Retina (tissue), 1 donor: Measurements from ENCODE around the gene FAM163A.
"Not testable (repeated sequence)": the region's sequence is repeated elsewhere in the genome, so short reads cannot be mapped to it uniquely, and the experiment has no call there.

Source experiments
- DNase-seq: peaks from one replicate; pipeline ENCODE4 v3.0.0-alpha.2; 2016

FAM163A gene

DNA sequence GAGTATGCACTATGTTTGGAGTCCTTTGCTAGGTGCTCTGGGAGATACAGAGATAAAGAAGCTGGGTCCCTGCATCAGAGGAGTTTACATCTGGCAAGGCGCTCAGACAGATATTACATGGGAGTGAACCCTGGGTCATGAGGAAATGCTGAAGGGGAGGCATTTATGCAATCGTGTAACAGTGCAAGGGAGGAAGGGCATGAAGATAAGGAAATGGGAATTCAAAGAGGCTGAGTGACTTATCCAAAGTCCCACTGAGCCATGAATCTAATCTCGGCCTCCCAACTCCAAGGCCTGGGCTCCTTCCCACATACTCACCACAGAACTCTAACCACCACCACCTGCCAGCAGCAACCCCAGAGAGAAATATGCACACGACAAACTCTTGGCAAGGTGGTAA lies 51.6 kb downstream of the FAM163A start:
- no peak for DNase-seq

GRCh38 chr1:179798213-179798863 lies 55.2 kb downstream of the FAM163A start:
- DNase-seq, result no peak

DNA sequence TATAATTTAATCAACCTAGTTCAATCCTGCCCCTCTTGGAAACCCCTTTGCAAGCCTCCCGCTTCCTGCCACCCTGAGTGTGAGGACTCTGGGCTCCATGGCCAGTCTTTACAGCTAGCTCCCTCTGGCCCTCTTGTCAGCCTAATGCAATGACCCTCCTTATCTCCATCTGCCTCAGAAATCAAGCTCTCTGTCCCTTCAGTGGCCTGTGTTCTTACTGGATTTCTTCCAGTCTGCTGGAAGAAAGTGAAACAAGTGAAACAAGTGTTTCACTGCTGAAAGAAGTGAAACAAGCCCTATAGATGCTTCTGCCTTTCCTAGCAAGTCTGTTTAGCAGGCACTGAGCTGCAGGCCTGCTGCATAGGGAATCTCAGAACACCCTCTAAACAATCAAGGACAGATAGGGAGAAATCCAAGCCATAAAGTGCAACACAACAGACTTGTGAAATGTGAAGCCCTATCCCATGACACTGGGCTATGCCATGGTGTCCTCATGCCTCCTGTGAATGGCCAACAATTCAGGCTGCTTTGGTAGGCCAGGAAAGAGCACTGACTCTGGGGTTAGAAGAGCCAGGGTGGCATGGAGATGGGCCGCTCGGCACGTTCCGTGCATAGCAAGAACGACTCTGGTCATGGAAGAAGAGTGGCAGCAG lies 55.9 kb downstream of the FAM163A start:
- DNase-seq, result no peak

GRCh38 chr1:179800481-179800880 lies 57.4 kb downstream of the FAM163A start:
- DNase-seq, result no peak

- DNase-seq, result peak; percentile 47
Observed at GRCh38 chr1:179803104-179803503, 60.0 kb downstream of the FAM163A start.

GRCh38 chr1:179803918-179804317 lies 60.8 kb downstream of the FAM163A start:
- DNase-seq, result no peak

DNA sequence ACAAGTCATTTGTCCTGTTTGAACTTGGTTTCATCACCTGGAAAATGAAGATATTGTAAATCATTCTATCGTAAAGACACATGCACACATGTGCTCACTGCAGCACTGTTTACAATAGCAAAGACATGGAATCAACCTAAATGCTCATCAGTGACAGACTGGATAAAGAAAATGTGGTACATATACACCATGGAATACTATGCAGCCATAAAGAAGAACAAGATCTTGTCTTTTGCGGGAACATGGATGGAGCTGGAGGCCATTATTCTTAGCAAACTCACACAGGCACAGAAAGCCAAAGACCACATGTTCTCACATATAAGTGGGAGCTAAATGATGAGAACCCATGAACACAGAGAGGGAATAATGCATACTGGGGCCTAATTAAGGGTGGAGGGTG lies 61.3 kb downstream of the FAM163A start:
- DNase-seq, result not testable (repeated sequence)

DNA sequence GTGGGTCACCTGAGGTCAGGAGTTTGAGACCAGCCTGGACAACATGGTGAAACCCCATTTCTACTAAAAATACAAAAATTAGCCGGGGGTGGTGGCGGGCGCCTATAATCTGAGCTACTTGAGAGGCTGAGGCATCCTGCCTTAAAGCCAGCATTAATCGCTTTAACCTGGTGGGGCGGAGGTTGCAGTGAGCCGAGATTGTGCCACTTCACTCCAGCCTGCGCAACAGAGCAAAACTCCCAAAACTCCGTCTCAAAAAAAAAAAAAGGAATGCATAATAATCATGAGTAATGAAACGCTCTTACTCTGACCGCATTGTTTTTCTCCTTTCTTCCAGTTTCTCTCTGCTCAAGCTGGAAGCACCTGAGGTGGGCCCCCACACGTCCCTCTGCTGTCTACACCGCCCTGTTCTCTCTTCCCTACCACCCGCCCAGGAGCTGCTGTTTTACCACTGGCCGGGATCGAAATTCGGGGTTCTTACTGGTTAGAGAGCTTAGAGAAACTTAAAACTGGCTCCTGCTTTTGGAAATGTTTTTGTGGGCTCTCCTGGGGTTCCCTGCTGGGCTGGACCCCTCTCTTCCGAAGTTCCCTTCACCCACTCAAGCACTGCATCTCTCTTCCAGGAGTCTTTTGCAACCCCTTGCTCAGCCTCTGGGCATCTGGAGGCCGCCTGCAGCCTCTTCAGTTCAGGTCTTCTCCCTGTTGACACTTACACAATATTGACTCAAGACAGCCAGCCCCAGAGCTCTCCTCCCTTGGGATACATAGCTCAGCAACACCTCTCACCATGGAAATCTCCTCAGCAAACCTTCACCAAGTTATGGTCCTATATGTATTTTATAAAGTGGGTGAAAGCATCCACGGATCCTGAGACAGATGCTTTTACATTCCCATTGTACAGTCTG lies 62.5 kb downstream of the FAM163A start:
- DNase-seq, result no peak

DNA sequence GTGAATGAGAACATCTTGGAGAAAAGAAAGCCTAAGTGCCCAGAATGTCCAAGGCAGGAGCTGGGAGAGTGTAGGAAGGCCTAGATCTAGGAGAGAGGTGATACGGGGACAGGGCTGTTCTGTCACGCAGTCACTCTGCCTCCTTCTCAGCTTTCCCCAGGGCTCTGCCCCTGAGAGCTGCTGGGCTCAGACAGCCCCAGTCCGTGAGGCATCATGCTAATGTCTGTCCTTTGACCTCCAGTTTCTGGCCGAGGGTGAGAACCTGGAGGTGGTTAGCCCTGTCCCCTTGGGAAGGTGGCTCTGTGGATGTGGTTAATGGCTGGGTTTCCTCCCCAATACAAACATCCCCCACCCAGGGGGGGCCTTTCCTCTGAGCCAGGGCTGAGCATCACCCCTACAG lies 63.2 kb downstream of the FAM163A start:
- DNase-seq, result no peak

- no peak for DNase-seq
Observed at GRCh38 chr1:179807291-179807690, 64.2 kb downstream of the FAM163A start.

- no peak for DNase-seq
Observed at GRCh38 chr1:179807691-179808485, 64.8 kb downstream of the FAM163A start.

- no peak for DNase-seq
Observed at GRCh38 chr1:179808503-179808902, 65.4 kb downstream of the FAM163A start.

DNA sequence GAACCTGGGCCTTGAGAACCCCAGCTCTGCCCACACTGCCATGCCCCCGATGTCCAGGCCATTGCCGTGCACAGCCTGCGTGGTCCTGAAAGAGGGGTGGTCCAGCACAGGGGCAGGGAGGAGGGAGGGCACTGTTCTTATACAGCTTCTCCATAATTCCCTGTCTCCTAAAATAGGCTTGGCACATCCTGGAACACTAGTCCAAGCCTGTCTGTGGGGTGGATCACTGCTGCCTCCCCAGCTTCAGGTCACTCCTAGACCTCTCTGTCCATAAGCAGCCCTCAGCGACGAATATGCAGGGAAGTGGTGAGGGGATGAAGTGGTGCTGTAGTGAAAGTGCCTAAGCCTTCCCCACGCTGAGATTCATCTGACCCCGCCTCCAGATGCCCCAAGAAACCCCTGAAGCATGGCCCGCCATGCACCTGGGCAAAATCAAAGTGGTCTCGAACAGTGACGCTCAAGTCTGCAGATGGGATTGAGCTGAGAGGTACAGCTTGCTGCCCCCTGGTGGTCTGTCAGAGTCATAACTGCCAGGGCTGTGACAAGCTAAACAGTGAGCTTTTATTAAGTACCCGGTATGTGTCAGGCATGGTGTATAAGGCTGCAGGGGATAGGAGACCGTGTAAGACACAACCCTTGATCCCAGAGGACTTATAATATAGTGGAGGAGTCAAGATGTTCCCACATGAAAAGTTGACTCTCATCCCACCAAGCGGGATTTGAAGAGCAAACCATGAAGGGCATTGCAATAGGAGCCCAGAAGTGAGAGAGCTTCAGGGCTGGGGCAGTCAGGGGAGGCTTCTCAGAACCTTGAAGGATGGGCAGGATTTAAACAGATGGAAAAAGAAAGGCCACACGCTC lies 66.6 kb downstream of the FAM163A start:
- DNase-seq, result peak; percentile 85

GRCh38 chr1:179810367-179810715 lies 67.2 kb downstream of the FAM163A start:
- DNase-seq, result no peak

DNA sequence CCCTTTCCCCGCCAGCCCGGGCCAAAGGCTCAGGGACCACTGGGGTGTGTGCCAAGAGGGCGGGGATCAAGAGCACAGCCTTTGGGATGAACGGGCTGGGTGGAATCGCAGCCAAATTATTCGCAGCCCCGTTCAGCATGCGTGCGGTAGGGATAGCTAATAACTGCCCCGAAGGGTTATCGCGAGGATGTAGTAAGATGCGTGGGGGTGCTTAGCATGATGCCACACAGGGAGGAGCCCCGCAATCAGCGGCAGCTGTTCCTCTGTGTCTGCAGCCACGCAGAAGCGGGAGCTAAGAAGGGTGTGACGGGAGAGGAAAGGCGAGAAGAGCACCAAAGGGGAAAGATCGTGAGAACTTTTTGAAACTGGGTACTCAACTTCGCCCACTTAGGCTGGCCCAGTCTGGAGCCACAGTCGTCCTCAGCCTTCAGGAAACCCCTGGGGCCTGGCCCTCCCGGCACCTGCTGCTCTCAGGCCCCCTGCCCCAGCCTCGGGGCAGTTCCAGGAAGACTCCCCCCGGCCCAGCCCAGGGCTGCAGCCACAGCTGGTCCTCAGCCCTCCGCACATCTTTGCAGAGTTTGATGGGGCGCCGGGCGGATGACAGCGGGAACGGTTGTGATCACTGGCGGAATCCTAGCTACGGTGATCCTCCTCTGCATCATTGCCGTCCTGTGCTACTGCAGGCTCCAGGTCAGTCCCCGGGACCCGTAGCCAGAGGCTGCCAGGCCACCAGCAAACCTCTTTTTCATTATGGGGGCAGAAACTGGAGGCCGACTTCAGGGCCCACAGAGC lies 69.6 kb downstream of the FAM163A start:
- no peak for DNase-seq

- no peak for DNase-seq
Observed at GRCh38 chr1:179813626-179814545, 70.8 kb downstream of the FAM163A start.

DNA sequence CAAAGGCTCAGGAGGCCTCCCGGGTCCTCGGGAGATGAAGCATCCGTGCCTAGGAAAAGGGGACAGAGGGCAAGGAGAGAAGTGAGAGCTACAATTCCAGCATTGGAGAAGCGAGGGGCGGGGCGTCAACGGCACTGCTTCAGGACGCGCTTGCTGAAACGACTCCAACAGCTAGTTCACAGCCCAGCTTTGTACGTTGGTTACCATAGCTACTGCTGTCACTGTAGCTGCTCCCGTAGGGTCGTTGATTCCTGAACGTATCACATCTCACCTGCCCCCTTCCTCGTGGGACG lies 71.4 kb downstream of the FAM163A start:
- no peak for DNase-seq

DNA sequence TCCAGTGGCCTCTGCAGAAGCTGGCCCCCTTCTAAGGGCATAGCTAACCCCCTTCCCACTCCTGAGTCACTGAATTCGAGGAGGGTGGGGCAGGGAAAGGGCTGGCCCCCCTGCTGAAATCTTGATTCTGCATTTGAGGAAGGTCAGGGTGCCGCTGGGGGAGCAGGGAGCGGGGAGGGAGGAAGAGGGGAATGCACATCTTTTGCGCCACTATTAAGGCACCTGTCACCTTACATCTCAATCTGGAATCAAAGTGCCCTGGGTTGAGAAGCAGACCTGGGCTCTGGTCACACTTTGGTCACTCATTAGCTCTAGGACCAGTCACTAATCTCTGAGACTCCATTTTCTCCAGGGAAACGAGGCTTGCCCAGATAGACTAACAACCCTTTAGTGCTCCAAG lies 72.5 kb downstream of the FAM163A start:
- no peak for DNase-seq

- no peak for DNase-seq
Observed at GRCh38 chr1:179816196-179816960, 73.3 kb downstream of the FAM163A start.
